Measurements from ENCODE around the gene RAI1.

DNA sequence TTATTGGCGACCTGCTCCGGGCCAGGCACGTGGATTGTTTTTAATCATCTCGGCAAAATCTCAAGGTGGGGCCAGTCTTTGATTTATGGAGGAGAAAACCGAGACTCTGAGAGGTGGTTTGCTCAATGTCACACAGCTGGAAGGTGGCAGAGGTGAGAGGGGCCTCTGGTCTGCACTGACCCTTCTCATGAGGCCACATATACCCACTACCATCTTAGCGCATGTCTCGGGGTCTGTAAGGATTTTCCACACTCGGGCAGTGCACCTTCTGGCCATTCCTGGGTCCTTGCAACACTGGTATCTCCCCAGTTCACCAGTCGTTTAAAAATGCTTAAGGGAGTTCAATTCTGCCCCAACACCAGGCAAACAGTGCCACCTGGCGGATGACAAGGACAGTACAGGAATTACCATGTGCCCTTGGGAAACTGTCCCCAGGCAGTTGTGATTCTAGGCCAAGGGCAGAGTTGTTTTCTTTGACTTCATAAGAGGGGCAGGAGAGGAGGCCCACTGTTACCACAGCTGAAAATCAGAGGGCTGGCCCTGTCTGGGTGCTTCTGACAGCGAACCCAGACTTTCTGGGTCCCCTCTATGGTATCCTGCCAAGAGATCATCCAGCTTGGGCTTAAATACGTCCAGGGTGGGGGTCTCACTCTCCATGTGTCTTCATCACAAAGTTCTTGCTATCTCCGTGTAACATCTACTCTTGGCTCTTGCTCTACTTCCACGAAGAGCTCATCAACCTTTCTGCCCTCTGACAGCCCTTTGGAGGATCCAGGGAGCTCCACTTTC lies 39.4 kb upstream of the RAI1 start:
- TF ChIP-seq, protein P1, sequence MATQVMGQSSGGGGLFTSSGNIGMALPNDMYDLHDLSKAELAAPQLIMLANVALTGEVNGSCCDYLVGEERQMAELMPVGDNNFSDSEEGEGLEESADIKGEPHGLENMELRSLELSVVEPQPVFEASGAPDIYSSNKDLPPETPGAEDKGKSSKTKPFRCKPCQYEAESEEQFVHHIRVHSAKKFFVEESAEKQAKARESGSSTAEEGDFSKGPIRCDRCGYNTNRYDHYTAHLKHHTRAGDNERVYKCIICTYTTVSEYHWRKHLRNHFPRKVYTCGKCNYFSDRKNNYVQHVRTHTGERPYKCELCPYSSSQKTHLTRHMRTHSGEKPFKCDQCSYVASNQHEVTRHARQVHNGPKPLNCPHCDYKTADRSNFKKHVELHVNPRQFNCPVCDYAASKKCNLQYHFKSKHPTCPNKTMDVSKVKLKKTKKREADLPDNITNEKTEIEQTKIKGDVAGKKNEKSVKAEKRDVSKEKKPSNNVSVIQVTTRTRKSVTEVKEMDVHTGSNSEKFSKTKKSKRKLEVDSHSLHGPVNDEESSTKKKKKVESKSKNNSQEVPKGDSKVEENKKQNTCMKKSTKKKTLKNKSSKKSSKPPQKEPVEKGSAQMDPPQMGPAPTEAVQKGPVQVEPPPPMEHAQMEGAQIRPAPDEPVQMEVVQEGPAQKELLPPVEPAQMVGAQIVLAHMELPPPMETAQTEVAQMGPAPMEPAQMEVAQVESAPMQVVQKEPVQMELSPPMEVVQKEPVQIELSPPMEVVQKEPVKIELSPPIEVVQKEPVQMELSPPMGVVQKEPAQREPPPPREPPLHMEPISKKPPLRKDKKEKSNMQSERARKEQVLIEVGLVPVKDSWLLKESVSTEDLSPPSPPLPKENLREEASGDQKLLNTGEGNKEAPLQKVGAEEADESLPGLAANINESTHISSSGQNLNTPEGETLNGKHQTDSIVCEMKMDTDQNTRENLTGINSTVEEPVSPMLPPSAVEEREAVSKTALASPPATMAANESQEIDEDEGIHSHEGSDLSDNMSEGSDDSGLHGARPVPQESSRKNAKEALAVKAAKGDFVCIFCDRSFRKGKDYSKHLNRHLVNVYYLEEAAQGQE (IDR thresholded peaks at IDR 0.05; ENCODE audit: insufficient read depth in 1 of 2, low read depth in 2 of 2, low read length in 2 of 2) = no peak
- TF ChIP-seq POLR2AphosphoS5 (IDR thresholded peaks at IDR 0.05; ENCODE audit: low read depth, low read length) (no peak), TAF1 (IDR thresholded peaks at IDR 0.05; ENCODE audit: borderline replicate concordance, insufficient read depth, low read length) (no peak)

Data from PFSK-1 (cell line).